Adipocyte (in vitro differentiated cells): ENCODE measurements around the gene KIFAP3.
A peak's percentile ranks its signal among the peaks of the same experiment; 100 is the strongest.
"Not testable (repeated sequence)": the region's sequence is repeated elsewhere in the genome, so short reads cannot be mapped to it uniquely, and the experiment has no call there.

Source experiments
- DNase-seq: peaks from one replicate; pipeline ENCODE4 v3.0.0-alpha.2; 2015; ENCODE audit warnings: low read depth
- H3K27me3 ChIP-seq: replicated peaks from 2 replicates; pipeline ENCODE4 v1.7.0; 2013; ENCODE audit warnings: mild to moderate bottlenecking, low read length, moderate library complexity; ENCODE audit not compliant: control insufficient read depth, insufficient read depth
- H3K36me3 ChIP-seq: 2 replicates; pipeline ENCODE4 v1.7.0; 2013; ENCODE audit warnings: low read length, mild to moderate bottlenecking, moderate library complexity; ENCODE audit not compliant: control insufficient read depth, insufficient read depth, severe bottlenecking
- H3K4me1 ChIP-seq: 2 replicates; pipeline ENCODE4 v1.7.0; 2013; ENCODE audit warnings: mild to moderate bottlenecking, low read length, moderate library complexity; ENCODE audit not compliant: control insufficient read depth, insufficient read depth
- H3K4me3 ChIP-seq: 2 replicates; pipeline ENCODE4 v1.7.0; 2013; ENCODE audit warnings: mild to moderate bottlenecking, low read length, moderate library complexity
- H3K9ac ChIP-seq: 2 replicates; pipeline ENCODE4 v1.7.0; 2013; ENCODE audit warnings: mild to moderate bottlenecking, low read length, moderate library complexity
- H3K9me3 ChIP-seq: 2 replicates; pipeline ENCODE4 v1.7.0; 2013; ENCODE audit warnings: mild to moderate bottlenecking, low read length, moderate library complexity; ENCODE audit not compliant: control insufficient read depth

The KIFAP3 gene

GRCh38 chr1:169884634-169885033 lies 189.9 kb downstream of the KIFAP3 start:
- no peaks in the 10 kb centered on the region for H3K27me3 ChIP-seq
- H3K4me1 ChIP-seq: peaks cover 15% of the 10 kb centered on the region
- H3K9ac ChIP-seq: no peak overlapping the region
- no peak for DNase-seq
- peaks cover 65% of the 10 kb centered on the region for H3K36me3 ChIP-seq
- H3K4me3 ChIP-seq: no peak overlapping the region
- no peaks in the 10 kb centered on the region for H3K9me3 ChIP-seq

GRCh38 chr1:169882039-169882511 lies 192.4 kb downstream of the KIFAP3 start:
- Histone ChIP-seq H3K9ac (no peak overlapping the region), H3K4me3 (no peak overlapping the region), H3K4me1 (peaks cover 9% of the 10 kb centered on the region), H3K27me3 (no peaks in the 10 kb centered on the region), H3K36me3 (peaks cover 69% of the 10 kb centered on the region), H3K9me3 (no peaks in the 10 kb centered on the region)
- DNase-seq: no peak

- Histone ChIP-seq H3K36me3 (peaks cover 66% of the 10 kb centered on the region), H3K9ac (no peak overlapping the region), H3K4me1 (peaks cover 6% of the 10 kb centered on the region), H3K9me3 (no peaks in the 10 kb centered on the region), H3K27me3 (no peaks in the 10 kb centered on the region), H3K4me3 (no peak overlapping the region)
- no peak for DNase-seq
These were observed 195.3 kb downstream of the KIFAP3 start for GRCh38 chr1:169879034-169879840.

GRCh38 chr1:169878498-169878897 lies 196.0 kb downstream of the KIFAP3 start:
- Histone ChIP-seq H3K4me1 (peaks cover 13% of the 10 kb centered on the region), H3K9ac (no peak overlapping the region), H3K9me3 (no peaks in the 10 kb centered on the region), H3K27me3 (no peaks in the 10 kb centered on the region), H3K4me3 (no peak overlapping the region), H3K36me3 (peaks cover 70% of the 10 kb centered on the region)
- no peak for DNase-seq

- H3K36me3 ChIP-seq: peaks cover 70% of the 10 kb centered on the region
- no peaks in the 10 kb centered on the region for H3K9me3 ChIP-seq
- H3K27me3 ChIP-seq: no peaks in the 10 kb centered on the region
- no peak overlapping the region for H3K9ac ChIP-seq
- H3K4me3 ChIP-seq: no peak overlapping the region
- no peak for DNase-seq
- peaks cover 17% of the 10 kb centered on the region for H3K4me1 ChIP-seq
These were observed 196.5 kb downstream of the KIFAP3 start for GRCh38 chr1:169877800-169878491.

- Histone ChIP-seq H3K9me3 (no peaks in the 10 kb centered on the region), H3K36me3 (peaks cover 96% of the 10 kb centered on the region), H3K27me3 (no peaks in the 10 kb centered on the region), H3K4me3 (no peak overlapping the region), H3K9ac (no peak overlapping the region), H3K4me1 (peaks cover 17% of the 10 kb centered on the region)
- DNase-seq: peak; percentile 63
These were observed 200.3 kb downstream of the KIFAP3 start for GRCh38 chr1:169874229-169874628.

- peaks cover 17% of the 10 kb centered on the region for H3K4me1 ChIP-seq
- no peak for DNase-seq
- no peaks in the 10 kb centered on the region for H3K9me3 ChIP-seq
- H3K4me3 ChIP-seq: no peak overlapping the region
- peaks cover 96% of the 10 kb centered on the region for H3K36me3 ChIP-seq
- H3K9ac ChIP-seq: no peak overlapping the region
- no peaks in the 10 kb centered on the region for H3K27me3 ChIP-seq
These were observed 200.8 kb downstream of the KIFAP3 start for GRCh38 chr1:169873582-169874199.

GRCh38 chr1:169872906-169873305 lies 201.6 kb downstream of the KIFAP3 start:
- H3K36me3 ChIP-seq: peaks cover 96% of the 10 kb centered on the region
- H3K9ac ChIP-seq: no peak overlapping the region
- no peaks in the 10 kb centered on the region for H3K9me3 ChIP-seq
- no peak for DNase-seq
- no peaks in the 10 kb centered on the region for H3K27me3 ChIP-seq
- H3K4me1 ChIP-seq: peaks cover 17% of the 10 kb centered on the region
- no peak overlapping the region for H3K4me3 ChIP-seq

- DNase-seq, H3K4me3 ChIP-seq, H3K27me3 ChIP-seq, H3K9ac ChIP-seq, H3K9me3 ChIP-seq: not testable (repeated sequence)
- Histone ChIP-seq H3K4me1 (peaks cover 17% of the 10 kb centered on the region), H3K36me3 (peaks cover 96% of the 10 kb centered on the region)
These were observed 202.5 kb downstream of the KIFAP3 start for GRCh38 chr1:169871988-169872387.
